Activated CD8-positive, alpha-beta memory T cell treated with anti-CD3 and anti-CD28 coated beads, Interleukin-2, amount 50 U/mL, for 1 hour (primary cell): ENCODE results near the gene FAR2.
A peak's percentile ranks its signal among the peaks of the same experiment; 100 is the strongest.
"Not testable (repeated sequence)": the region's sequence is repeated elsewhere in the genome, so short reads cannot be mapped to it uniquely, and the experiment has no call there.

Experiments
- DNase-seq: peaks from one replicate; pipeline ENCODE4 v3.0.0-alpha.2; 2020; ENCODE audit errors: extremely low read depth

FAR2 gene

GRCh38 chr12:29278673-29279420 lies 129.8 kb downstream of the FAR2 start:
- no peak for DNase-seq

DNA sequence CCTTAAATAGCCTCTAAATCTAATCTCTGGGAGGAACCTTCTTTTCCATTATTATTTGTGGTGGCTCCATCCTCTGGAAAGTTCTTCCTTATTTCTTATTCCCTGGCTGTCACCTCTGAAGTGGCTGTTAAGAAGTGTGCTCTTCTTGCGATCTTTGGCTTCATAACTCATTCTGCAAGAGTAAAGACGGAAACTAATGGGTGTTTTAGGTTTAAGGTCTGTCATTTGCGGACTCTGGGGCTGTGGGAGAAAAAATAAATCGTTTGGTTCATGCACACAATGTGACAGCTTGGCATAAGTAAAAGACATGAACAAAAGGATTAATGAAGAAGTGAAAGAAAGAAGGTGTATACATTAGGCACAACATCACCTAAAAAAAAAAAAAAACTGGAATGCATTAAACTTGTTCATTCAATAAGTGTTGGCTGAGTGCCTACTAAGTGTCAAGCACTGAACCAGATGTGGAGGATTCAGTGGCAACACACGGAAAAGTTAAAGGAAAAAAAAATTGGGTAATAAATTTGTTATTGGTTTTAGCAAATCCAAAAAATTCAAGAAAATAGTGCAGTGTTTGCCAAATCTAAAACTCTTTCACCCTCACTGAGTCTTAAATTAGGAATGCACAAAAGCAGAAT lies 132.4 kb downstream of the FAR2 start:
- DNase-seq: no peak

DNA sequence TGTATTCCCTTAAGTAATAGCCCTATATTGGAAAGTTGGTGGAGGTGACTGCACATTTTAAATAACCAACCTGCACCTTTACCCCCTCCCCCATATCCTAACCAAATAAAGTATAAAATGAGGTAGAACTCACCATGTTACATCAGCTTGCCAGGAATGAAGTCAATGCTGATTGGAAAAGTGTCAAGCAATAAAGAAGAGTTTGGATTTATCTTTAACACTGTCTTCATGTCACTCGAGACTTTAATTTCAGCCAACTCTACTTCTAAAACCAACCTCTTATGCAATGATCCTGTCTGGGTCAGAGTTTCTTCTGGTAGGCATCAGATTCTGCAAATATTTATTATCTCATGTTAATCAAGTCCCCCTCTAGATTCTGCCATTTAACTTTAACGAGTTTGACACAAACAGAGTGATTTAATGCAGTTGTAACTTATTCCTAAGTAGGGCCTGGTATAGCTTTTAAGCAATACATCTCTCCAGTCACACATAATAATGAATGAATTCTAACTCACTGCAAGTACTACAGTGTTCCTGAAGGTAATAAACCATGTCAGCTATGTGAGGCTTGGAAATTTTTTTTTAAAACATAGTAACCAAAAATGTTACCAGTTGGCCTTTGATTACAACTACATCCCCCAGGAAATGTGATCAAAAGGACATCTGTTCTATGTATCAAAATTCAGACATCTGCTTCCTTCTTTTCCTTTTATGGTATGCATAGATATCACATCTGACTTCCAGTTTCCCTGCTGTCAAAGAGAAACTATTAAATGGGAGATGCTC lies 133.1 kb downstream of the FAR2 start:
- no peak for DNase-seq

DNA sequence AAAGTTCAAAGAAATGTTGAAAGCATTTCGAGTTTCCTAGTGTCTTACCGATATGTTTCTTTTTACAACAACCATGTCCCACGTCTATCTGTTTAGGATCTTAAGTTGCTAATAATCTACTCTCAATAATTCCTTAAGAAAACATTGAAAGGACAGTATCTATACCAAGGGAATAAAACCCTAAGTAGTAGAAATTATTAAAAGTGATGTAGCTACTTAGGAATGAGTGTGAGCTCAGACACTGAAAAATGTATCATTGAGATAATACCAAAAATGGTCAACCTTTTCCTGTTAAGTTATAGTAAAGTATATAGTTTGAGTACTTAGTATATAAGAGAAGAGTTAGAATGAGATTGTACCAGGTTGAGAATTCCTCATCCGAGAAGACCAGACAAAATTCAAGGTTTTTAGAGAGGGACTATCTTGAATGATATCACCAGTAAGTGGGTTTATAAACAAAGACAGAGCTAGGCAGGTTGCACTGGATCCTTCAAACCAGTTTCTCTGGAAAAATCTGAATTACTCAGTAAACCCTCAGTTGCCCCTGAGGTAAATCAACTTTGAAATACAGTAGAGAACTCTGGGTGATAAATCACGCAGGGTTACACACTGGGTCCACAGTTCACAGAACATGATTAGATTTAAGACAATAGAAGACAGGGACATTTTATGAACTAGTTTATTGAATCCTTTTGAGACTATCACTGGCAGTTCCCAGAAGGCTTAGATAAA lies 135.1 kb downstream of the FAR2 start:
- no peak for DNase-seq

GRCh38 chr12:29286081-29286790 lies 137.2 kb downstream of the FAR2 start:
- DNase-seq: no peak

- DNase-seq: no peak
These were observed 138.5 kb downstream of the FAR2 start for GRCh38 chr12:29287622-29288021.

GRCh38 chr12:29288031-29288430 lies 139.0 kb downstream of the FAR2 start:
- DNase-seq: no peak

DNA sequence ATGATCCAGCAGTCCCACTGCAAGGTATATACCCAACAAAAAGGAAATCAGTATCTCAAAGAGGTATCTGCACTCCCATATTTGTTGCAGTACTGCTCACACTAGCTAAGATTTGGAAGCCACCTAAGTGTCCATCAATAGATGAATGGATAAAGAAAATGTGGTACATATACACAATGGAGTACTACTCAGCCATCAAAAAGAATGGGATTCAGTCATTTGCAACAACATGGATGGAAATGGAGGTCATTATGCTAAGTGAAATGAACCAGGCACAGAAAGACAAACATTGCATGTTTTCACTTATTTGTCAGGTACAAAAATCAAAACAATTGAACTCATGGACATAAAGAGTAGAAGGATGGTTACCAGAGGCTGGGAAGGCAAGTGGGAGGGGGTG lies 141.4 kb downstream of the FAR2 start:
- not testable (repeated sequence) for DNase-seq

GRCh38 chr12:29291226-29291625 lies 142.1 kb downstream of the FAR2 start:
- DNase-seq: no peak

DNA sequence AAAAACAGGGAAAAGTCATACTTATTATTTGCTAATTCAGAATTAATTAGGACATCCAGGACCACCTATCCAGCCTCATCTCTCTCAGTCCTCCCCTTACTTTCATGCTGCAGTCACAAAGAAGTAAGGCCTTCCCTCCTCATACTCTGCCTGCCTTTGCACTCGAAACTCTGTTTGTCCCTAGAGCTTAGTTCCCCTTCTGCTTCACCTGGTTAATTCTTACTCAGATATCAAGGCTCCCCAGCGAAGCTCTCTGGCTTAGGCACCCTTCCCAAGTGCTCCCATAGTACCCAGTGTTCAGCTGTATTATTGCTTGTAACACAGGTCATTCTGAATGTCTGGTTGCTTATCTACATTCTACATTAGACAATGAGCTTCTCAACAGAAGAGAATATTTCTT lies 150.6 kb downstream of the FAR2 start:
- DNase-seq: no peak

DNA sequence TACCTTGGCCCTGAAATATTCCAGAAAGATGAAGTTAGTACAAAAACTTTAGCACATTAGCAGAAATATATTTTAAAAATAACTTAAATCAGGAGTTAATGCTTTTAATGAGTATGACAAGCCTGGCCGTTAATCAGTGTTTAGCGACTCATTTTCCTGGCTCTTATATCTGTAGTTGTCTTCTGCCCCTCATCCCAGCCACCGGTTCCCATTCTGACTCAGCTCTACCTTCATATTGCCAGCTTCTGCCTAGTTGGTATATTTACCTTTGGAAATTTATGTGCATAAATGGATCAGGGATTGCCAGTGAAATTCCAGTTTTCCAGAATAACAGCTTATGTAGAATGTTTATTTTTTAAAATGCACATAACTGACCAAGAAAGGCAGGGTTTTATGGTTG lies 152.0 kb downstream of the FAR2 start:
- no peak for DNase-seq

DNA sequence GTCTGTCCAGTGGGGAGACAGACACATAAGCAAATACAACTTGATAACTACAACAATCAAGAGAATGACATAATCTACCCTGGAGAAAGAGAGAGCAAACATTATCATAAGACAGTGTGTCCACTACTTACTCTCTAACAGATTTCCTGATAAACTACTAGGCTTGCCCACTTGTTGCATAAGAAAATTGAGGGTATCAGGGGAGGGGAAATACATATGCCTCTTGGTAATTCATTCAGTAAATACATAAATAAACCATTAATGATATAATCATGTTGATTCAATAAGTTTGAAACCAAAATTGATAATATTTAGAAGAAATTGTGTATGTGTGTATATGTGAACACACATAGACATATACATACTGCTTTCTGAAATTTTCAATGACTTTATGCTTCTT lies 155.3 kb downstream of the FAR2 start:
- DNase-seq: no peak

- DNase-seq: no peak
These were observed 157.2 kb downstream of the FAR2 start for GRCh38 chr12:29306266-29306665.

- DNase-seq: no peak
These were observed 157.6 kb downstream of the FAR2 start for GRCh38 chr12:29306682-29307081.

DNA sequence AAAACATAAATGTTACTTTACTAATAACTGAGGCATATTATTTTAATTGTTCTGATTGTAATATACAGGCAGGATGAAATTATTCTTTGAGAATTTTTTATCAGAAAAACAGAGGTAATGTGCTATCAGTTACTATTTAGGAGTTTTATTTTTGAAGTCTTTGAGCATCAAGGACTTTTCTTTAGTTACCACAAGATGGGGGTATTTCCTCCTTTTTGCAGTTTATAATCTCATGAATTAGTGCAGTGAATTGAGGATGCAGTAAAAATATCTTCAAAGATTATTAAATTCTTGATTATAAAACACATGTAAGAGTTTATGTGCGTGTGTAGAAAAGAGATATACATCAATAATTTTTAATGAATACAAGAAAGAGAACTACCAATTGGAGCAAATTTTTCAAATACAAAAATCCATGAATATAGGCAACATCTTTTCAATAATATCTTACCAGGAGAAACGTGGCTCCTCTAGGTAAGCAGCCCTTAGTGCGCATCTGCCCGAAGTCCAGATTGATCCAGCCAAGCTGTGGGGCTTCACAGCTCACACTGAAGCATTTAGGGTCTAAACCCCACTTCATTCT lies 160.3 kb downstream of the FAR2 start:
- no peak for DNase-seq

DNA sequence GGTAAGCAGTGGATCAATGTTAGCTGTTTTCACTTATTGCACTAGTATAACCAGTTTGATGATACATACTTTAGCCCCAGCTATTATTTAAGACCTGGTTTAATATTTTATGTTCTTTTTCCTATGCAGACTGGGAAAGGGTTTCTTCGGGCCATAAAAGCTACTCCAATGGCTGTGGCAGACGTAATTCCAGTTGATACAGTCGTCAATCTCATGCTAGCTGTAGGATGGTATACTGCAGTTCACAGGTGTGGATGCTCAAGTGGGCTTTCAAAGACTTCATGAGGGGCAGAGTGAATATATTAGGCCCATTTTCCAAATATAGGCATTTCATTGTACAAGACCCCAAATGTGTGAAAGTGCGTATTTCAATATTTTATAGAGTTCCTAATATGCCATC lies 161.8 kb downstream of the FAR2 start:
- no peak for DNase-seq

GRCh38 chr12:29314416-29314815 lies 165.3 kb downstream of the FAR2 start:
- no peak for DNase-seq

DNA sequence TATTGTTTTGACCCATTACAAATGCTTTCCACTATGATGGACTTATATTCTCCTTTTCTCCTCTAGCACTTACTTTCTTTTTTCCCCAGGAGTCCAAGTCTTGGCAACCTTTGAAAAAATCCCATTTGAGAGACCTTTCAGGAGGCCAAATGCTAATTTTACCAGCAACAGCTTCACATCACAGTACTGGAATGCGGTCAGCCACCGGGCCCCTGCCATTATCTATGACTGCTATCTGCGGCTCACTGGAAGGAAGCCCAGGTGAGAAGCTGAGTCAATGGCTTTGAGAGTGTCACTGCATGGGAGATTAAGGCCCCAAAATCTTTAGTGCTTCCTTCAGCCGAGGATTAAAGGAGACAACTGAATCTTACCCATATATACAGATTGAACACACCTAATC lies 167.7 kb downstream of the FAR2 start:
- DNase-seq: no peak

DNA sequence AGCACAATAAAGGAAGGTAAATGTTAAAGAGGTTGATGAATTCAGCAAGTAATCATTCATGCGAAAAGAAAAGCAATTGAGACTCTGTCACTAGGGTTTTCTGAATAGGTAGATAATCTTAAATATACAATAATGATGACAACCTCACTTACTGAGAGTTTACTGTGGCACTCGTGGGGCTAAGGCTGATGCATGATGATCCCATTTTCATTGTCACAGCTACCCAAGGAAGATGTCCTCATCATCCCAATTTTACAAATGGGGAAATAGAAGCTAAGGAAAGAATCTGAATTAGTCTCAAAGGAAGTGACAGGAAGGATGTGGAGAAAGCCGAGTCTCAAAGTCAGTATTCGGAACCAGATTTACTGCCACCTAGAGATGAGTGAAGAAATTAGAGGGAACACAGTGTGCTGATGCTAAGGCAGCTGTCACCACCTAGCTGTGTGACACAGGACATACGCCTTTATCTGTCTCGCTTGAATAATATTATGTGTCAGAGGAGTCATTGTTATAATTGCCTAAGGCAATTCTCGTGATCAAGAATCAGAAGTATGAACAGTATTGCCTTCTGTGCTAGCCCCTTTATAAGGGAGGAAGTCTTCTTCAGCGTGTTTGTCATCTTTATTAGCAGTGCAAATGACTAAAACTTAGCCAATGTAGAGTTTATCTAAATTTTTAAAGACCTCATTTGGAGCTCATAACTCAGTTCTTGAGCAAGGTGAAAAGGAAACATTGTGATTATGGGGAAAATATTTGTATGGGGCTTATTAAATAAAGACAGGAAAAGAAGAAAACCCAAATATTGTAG lies 168.7 kb downstream of the FAR2 start:
- DNase-seq: peak; percentile 5
